ENCODE results near the gene PARM1.

- no peak for TF ChIP-seq EZH2 (IDR thresholded peaks at IDR 0.05; ENCODE audit: insufficient read depth, poor library complexity, severe bottlenecking)
- TF ChIP-seq EZH2phosphoT487 (IDR thresholded peaks at IDR 0.05; ENCODE audit: insufficient read depth, low read depth), result no peak
These were observed 86.0 kb downstream of the PARM1 start for GRCh38 chr4:75018811-75019479.
